ENCODE data around the gene ZNF185.
A peak's percentile ranks its signal among the peaks of the same experiment; 100 is the strongest.
"Not testable (repeated sequence)": the region's sequence is repeated elsewhere in the genome, so short reads cannot be mapped to it uniquely, and the experiment has no call there.

ZNF185 gene

GRCh38 chrX:152895724-152896420, 2.0 kb upstream of the ZNF185 start:
- no peak for DNase-seq

- no peak for DNase-seq
These were observed 1.4 kb upstream of the ZNF185 start for GRCh38 chrX:152896450-152896849.

DNA sequence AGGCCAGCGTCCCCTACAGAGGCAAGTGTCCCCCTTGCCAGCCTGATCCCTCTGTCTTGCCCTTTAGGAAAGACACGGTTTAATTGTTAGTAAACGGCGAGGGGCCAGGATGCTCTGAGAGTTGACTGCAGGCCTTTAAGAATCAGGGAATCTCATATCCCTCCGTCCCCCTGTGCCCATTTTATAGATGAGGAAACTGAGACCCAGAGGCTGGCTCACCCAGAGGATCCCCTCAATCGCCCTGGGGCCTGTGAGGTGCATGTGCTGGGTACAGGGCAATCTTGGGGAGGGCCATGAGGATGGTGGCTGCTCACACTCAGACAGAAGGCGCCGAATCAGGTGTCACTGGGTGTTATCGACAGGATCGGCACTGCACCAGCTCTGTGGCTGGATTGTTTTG, 575 bp downstream of the ZNF185 start:
- DNase-seq, result no peak

DNA sequence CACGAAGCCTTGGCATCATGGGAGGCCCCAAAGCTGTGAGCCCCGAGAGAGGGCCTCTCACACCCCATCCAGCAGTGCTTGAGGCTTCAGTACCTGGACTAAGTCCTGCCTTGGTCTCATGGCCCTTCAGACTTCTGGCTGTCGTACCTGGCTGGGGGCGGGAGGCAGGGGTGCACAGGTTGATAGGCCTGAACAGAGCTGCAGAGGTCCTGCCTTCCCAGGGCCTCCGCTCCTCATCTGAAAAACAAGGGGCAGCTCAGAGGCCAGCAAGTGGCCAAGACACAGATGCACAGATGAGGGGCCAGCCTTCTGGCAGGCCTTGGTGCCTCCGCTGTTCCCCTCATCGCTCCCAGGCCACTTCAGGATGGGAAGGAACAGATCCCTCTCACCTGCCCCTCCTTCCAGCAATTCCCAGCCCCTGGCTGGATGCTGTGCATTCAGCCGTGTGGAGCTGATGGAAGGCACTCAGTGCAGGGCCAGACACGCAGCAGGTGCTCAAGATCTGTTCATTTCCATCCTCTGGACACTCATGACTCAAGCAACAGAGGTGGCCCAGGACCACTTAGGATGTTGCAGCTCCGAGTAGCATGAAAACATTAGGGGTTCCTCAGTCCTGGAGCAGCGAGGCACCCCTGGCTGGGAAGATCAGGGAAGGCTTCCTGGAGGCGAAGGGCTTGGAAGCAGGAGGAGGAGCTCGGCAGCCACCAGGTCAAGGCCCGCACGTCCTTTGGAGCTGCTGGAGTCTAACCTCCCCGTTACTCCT, 1.4 kb downstream of the ZNF185 start:
- no peak for DNase-seq

DNA sequence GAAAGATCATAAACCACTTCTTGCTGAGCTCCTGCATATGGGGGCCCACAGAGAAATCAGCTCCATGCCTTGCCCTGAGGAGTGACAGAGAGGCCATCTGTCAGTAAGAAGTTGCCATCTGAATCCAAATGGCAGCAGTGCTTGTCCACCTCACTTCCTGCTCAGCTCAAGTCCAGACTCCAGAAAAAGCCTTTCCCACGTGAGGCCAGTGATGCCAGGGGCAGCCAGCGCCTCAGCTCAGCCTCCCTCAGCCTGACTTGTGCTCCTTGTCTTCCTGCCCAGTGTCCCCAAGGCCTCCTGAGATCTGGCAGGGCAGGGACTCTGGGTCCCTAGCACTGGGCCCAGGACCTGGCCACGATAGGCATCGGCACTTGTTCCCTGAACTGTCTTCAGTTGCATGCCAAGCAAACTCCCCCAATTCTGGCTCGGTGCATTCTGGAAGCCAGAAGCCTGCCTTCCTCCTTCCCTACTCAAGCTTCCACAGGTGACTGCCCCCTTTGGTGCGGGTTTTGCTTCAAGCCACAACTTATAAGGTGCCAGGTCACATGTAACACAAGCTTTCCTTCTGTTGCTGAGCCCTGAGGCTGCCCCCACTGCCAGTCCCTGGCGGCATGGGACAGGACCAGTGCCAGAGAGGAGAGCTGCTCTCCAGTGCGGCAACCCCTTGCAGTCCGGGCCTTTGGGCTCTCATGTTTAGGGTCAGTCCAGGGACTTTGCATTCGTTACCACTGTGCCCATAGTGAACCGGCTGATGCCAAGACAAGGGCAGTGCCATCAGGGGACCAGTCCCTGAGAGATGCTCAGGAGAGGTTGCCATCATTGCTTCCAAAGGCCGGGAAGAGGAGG, 2.2 kb downstream of the ZNF185 start:
- no peak for DNase-seq

DNA sequence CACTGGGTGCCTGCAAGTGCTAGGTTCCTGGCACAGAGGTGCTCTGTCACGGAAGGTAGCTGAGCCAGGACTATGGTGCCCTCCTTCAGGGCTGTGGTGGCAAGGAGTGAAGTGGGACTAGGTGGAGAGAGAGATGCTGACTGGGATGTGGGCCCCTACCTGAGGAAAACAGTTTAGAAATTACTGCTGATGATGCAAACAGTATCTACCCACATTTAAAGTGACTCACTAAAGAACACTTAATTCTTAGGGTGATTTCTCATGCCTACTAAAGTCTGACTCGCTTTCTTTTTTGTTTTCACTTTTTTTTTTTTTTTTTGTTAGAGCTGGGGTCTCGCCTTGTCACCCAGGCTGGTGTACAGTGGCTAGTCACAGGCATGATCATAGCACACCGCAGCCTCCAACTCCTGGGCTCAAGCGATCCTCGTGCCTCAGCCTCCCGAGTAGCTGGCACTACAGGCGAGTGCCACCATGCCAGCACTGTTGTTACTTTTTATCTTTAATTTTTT, 3.1 kb downstream of the ZNF185 start:
- DNase-seq, result no peak

- DNase-seq, result peak; percentile 65
These were observed 4.1 kb downstream of the ZNF185 start for GRCh38 chrX:152901816-152902501.

DNA sequence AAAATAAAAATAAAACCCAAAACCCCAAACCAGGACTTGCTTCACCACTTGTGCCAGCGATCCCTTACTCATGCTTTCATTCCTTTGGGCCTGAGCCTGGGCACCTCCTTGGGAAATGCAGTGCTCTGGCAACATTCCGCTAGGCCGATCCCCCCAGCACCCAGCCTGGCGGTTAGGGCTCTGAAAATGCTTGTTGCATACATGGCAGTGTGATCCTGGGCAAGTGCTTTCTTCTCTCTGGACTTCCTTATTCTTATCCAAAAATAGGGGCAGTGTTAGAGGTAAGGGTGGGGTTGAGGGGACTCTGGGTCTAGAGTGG, 4.6 kb downstream of the ZNF185 start:
- DNase-seq, result no peak

GRCh38 chrX:152903589-152903988, 5.7 kb downstream of the ZNF185 start:
- DNase-seq, result no peak

- DNase-seq, result peak; percentile 54
These were observed 6.5 kb downstream of the ZNF185 start for GRCh38 chrX:152904151-152905080.

DNA sequence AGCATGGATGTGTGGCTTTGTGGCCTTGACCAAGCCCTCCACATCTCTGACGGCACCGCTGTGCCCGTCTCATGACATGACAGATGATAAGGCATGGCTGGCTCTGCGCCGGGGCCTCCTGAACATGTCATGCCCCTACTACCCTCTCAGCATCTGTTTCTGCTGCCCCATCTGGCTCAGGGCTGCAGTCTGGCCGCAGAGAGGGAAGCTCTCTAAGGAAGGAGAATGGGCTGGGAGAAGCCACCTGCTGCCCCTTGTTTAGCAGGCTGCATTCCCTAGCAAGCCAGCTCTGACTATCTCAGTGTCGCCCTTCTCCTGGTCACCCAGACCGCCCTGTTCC, 7.2 kb downstream of the ZNF185 start:
- DNase-seq, result no peak

GRCh38 chrX:152907084-152907651, 9.3 kb downstream of the ZNF185 start:
- peak; percentile 63 for DNase-seq

GRCh38 chrX:152908486-152908885, 10.6 kb downstream of the ZNF185 start:
- no peak for DNase-seq

- not testable (repeated sequence) for DNase-seq
These were observed 12.2 kb downstream of the ZNF185 start for GRCh38 chrX:152910018-152910417.

DNA sequence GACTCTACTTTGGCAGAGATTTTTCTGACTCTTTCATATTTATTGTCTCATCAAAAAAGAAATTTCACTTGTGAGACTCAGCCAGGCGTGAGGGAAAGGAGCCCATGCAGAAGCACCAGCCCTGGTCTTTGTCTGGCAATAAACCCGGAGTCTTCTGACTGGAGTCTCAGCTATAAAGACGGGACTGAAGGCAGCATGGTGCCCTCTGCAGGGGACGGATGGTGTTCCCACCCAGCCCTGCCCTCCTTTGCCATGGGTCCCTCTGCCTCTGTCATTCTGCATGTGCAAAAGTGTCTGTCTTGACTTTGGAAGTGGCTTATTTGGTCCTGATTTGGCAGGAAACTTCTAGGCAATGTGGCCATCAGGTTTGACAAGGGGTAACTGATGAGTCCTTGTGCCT, 14.2 kb downstream of the ZNF185 start:
- peak; percentile 4 for DNase-seq

DNA sequence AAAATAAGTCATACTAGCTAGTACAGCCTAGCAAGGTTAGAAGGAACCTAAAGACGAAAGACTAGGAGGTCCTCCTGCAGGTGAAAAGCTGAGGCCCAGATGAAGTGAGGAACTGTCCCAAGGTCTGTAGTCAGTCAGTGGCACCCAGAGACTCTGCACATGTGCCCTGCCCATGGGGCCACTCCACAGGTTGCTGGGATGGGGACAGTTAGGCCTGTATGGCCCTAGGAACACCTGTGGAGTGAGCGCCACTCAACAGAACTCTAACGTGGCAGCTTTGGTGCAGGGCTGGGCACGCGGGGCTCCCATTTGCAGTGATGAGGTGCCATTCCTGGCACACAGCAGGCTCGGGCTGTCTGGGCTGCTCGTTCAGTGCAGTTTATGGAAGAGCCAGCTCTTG, 14.8 kb downstream of the ZNF185 start:
- no peak for DNase-seq

DNA sequence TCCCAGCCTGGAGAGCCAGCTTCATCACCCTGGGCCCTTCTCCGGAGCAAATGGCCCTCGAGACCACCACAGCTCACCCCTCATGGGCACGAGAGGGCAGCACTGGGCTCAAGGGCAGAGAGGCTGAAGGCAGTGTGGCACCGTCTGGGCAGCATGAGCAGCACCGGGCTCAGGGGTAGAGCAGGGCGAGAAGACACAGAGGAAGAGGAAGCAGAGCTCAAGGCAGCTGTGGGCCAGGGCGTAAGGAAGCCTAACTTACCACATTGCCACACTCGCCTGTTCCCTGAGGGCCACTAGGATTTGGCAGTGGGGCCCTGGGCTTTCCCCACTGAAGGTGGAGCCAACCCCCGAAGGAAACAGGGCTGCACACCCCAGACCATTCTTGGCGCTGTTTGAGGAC, 15.5 kb downstream of the ZNF185 start:
- DNase-seq, result peak; percentile 4

DNA sequence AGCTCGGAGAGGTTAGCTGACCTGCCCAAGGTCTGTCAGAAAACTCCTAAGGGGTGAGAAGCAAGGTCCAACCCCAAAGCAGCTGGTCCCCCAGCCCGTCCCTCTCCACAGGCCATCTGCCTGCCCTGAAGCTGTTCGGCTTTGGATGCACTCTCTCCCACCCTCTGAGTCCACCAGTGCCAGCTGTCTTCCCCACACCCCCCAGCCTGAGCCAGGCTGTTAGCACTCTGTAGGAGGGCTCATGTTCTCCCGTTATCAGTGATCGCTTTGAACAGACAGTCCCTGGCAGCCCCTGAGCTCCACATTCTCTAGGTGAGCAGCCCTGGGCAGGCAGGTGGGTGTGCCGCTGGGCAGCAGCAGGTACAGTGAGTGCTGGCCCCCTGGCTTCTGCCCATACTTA, 16.0 kb downstream of the ZNF185 start:
- DNase-seq, result peak; percentile 73

- peak; percentile 53 for DNase-seq
These were observed 17.8 kb downstream of the ZNF185 start for GRCh38 chrX:152915541-152916241.

DNA sequence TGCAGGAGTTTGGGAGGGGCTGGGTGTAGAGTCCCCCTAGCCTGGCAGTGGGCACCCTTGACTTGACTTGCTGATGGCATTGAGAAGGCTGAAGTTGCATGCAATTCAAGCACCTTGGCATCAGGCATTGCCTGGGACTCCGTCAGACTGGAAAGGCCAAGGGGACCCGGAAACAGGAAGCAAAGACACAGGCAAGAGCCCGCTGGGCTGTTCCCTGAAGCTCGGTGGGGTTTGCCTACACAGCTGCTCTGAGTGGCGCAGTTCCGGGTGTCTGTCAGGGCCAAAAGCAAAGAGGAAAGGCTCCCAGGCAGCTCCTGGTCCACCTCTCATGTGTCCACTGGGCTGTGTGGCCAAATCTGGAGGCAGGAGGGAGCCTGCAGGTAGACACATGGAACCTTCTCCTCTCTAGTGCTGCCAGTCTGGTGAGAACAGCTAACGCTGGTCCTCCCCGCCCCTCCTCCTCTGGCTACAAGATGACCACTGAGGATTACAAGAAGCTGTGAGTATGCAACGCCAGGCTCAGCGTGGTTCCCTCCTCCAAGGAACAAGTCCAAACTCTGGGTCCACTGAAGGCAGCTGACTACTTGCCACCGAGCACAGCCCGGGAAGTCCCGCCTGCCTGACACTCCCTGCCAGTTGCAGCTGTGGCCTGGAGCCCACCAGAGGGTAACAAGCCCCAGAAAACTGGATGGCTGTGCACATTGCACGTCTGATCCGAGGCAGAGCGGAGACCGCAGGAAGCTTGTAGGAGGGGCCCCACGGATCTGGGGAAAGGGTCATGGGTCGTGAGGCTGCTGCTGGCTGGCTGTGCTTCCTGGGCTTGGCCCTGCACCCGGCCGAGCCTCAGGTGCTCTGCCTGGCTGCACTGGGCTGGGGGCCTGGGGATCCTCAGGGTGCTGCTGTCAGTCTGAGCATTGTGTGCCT, 20.1 kb downstream of the ZNF185 start:
- DNase-seq, result no peak
